Left lobe of liver (tissue), 2 donors: ENCODE data around the gene DCUN1D4. TPM values are rescaled to one million over a fixed set of nuclear protein-coding genes. Genes with fewer than 3 reads are reported as not detected.
A peak's percentile ranks its signal among the peaks of the same experiment; 100 is the strongest.

ENCODE experiments used
- ATAC-seq: fragments of 200-7000 bp; cut with Tn5 transposase; one replicate; pipeline ENCODE4 v1.9.1; 2020; ENCODE audit warnings: mild to moderate bottlenecking, moderate library complexity
- DNase-seq: peaks from one replicate; pipeline ENCODE4 v3.0.0-alpha.2; 2020; ENCODE audit warnings: low spot score
- total RNA-seq: library from RNA; stranded (reverse); gene quantifications from one replicate; pipeline ENCODE4 v1.2.1, GENCODE V29; 2021
- donor health status: DM: no; HTN: no; CAD: no; lungs with moderate emphysema.
- donor health status: DM: no; HTN: yes; CAD: no.

Gene DCUN1D4
- 43.8 TPM for total RNA-seq

DNA sequence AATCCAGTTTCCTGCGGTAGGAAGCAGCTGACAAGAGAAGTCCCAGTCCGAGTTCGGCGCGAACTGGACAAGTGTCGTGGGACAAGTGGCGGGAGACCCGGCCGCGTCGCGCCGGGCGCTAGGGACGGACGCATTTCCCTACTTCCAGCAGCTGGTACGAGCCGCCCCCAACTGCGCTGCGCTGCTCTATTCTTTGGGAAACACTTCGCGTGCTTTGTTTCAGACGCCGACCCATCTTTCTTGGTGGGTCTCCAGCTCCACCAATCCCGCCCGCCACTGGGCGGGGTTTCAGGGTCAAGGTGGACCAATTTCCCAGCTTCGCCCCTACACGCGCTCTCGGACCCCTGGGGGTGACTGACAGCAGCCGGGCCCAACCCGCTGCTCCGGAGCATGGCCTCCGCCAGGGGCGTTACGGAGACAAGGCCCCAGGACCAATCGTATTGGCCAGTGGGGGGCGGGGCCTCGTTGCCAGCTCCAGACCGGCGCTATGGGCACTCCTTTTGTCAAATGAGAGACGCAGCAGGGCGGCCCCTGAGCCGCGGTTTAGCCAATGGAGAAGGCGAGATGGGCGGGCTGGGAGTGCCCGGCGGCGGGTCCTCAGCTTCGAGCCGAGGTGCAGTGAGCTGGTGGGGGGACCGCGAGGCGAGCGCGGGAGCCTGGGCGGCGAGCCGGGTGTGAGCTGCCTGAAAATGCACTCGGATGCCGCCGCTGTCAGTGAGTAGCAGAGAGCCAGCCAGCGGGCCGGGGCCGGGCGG is at the start of gene DCUN1D4:
TSS of gene DCUN1D4 (plus strand) at position 600 of the 755 bp plus-strand sequence. CDS start at position 690, 90 bp downstream.
- peak; percentile 82 for ATAC-seq
- DNase-seq = peak; percentile 100

DNA sequence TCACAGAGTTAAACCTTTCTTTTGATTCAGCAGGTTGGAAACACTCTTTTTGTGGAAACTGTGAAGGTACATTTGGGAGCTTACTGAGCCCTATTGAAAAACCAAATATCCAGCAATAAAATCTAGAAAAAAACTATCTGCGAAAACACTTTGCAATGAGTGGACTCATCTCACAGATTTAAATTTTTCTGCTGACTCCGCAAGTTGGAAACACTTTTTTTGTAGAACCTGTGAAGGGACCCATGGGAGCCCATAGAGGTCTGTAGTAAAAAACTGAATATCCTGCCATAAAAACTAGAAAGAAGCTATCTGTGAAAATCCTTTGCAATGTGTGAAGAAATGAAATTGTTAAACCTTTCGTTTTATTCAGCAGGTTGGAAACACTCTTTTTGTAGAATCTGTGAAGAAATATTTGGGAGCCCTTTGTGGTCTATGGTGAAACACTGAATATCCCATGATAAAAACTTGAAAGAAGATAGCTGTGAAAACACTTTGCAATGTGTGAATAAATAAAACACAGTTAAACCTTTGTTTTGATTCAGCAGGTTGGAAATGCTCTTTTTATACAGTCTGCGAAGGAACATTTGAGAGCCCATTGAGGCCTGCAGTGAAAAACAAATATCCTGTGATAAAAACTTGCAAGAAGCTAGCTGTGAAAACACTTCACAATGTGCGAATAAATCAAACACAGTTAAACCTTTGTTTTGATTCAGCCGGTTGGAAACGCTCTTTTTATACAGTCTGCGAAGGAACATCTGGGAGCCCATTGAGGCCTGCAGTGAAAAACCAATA is 22.3 kb upstream of the DCUN1D4 start:
- ATAC-seq = no peak
- no peak for DNase-seq

DNA sequence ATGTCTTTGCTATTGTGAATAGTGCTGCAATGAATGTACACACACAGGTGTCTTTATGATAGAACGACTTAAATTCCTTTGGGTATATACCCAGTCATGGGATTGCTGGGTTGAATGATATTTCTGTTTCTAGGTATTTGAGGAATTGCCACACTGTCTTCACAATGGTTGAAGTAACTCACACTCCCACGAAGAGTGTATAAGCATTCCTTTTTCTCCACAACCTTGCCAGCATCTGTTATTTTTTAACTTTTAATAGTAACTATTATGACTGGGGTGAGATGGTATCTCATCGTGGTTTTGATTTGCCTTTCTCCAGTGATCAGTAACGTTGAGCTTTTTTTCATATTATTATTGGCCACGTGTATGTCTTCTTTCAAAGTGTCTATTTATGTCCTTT is 17.6 kb upstream of the DCUN1D4 start:
- ATAC-seq = no peak

DNA sequence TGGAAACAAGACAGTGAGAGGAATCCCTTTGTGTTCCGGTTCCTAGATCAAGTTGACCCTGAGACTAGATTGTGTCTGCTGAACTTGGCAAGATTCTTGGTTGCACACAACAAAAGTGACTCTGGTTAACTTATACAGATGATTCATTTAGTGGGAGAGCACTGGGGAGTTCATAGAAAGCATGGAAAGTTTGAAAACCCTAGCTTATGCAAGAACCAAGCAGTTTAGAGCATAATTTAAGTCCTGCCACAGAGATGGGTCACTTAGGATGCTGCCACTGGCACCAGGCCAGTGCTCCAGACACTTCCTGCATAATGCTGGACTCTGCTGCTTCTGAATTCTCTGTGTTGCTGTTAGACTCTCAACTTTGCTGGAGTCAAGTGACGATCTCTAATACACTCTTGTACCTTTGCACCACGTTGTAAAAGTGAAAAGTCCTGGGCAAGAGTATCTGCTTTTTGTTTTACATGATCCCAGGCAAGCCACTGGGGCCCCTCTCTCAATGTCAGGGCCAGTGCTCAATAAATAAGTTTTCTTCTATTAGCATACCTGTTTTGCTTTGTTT is 12.7 kb upstream of the DCUN1D4 start:
- no peak for ATAC-seq
- DNase-seq = no peak

More for the DNA sequence above, 17.6 kb upstream of the DCUN1D4 start:
- no peak for DNase-seq

DNA sequence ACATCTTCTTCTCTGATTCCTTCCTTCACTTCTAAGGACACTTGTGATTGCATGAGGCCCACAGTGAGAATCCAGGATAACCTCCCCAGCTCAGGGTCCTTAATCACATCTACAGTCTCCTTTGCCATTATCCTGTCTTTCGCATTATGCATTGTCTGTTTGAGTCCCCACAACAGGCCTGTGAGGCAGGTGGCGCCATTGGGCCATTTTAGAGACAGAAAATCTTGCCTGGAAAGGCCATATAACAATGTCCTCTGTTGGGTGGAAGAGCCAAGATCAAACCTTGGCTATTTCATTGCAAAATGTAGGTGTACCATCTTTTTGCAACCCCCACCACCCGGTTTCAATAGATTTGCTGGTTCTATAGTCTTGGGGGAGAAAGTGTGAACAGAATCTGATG is 11.8 kb upstream of the DCUN1D4 start:
- ATAC-seq (peak; percentile 98), DNase-seq (peak; percentile 79)

DNA sequence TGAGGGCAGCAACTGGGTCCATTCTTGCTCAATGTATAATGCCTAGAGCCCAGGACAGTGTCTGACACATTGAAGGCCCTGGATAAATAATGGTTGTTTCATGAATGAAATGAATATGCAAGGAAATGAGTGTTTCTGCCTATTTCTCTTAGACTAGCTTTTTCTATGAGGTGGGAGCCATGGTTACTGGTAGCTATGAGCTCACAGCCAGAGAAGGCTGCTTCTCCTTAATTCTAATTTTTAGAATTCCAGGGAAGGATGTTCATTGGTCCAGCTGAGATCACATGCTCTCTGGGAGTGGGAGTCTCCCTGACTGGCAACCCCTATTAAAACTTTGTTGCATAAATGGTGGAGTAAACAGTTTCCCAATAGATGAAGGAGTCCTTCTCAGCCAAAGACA is 9.7 kb upstream of the DCUN1D4 start:
- ATAC-seq = no peak
- no peak for DNase-seq

DNA sequence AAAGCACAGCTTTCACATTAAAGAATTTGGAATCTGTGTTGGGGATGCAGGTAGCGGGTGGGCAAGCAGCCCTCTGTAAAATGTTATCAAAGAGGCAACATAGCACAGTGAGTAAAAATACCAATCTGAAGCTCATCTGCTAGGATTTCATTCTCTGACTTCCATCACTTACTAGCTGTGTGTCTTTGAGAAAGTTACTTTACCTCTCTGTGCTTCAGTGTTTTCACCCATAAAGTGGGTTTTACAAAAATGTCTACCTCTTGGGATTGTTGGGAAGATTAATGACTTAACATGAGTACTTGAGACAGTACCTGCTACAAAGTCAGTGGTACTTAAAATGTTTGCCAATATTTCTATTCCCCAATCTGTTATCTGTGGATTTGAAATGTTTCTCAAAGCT is 7.9 kb upstream of the DCUN1D4 start:
- DNase-seq = no peak
- no peak for ATAC-seq

DNA sequence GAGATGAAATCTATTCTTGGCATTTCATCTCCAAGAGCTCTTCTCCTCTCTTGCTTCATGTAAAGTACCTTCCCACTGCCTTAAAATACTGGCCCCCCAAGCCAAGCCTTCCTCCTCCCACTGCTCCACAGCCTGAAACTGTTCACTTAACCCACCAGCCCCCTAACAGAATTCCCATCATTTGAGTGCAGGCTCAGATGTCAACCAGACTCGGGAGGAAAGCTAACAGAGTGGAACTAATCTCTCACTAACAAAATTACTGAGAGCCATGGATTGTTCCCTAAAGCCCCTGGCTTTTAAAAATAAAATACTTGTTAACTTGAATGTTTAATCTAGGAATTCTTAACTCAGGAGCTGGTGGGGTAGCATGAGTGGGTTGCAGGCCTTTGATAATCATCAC is 7.1 kb upstream of the DCUN1D4 start:
- ATAC-seq = no peak
- no peak for DNase-seq

DNA sequence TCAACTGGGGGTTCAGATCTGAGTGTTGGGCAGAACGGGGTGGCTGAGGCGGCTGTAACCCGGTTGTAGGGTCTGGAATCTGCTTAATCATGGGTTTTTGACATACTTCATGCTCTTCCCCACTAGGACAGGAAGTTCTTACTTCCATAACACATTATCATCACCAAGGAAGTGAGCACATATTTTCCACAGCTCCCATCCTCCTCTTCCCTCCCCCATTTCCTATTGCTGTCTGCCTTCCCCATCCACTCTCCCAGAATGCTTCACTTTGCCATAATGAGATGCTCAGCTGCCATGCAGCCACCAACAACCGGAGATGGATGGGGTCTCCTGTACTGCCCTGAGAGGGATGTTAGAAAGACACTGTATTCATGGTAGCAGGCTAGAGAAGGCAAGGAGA is 6.4 kb upstream of the DCUN1D4 start:
- DNase-seq (no peak), ATAC-seq (peak; percentile 24)

DNA sequence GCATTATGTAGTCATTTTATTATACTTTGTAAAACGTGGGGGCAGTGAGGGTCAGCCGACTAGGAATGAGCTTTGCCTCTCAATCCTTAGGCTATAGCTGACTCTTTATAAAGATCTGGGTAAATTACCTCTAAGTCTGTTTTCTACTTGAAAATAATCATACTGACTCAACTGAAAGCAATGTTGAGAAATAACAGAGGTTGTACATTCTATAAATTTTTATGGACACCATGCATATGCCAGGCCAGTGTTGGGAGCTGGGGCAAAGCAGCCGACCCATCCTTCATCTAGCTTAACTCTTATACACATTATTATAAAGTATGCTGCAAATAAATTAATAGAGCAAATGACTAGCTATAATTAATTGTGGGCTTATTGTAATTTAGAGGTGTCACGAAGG is 2.2 kb upstream of the DCUN1D4 start:
- DNase-seq (no peak), ATAC-seq (no peak)

DNA sequence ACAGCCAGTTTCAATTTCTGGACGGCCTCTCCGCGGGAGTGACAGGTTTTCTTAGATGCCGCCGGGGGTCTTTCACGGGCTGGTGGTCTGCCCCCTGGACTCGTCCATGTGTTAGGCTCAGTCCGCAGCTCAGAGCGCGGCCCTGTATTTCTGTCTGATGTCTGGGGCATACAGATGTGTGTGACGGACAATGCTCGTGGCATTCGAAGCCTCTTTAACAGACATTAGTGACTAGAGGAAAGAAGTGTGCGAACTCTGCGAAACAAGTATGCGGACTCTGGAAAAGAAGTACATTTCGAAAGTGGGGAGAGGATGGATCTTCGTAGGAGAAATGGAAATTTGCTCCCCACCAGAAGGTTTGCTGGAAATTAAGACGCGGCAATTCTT is 793 bp upstream of the DCUN1D4 start:
- no peak for ATAC-seq
- DNase-seq = no peak

DNA sequence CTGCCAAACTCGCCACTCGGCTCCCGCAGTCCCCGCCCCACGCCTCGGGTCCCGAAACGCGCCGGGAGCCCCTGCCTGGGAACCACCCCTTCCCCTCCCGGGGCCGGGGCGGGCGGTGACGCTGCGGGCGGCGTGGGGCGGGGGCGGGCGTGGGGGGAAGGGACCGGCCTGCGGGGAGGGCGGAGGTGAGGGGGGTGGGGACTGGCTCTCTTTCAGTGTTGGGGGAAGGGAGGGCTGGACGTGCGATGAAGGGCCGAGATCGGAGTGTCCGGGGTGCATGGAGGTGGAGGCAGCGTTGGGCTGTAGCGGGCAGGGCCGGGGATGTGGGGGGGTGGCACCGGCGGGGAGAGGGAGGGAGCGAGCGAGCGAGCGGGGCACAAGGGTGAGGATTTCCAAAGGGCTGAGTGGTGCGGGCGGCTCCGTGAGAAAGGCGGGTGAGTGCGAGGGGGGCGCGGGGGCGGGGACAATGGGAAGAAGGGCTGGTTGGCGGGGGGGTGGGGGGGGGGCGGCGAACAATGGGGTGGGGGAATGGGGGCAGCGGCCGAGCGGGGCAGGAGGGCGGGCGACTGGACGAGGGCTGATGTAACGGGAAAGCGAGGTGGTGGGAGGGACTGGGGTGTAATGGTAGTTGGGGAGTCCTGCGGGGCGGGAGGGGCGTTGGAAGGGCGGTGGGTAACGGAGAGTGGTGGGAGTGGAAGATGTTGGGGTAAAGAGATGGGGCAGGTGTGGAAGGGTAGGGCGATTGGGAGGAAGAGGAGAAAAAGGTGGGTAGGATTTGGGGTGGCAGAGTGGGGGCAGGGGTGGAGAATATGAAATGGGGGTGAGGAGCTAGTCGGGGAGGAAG is 578 bp downstream of the DCUN1D4 start:
- peak; percentile 82 for DNase-seq
- peak; percentile 68 for ATAC-seq

DNA sequence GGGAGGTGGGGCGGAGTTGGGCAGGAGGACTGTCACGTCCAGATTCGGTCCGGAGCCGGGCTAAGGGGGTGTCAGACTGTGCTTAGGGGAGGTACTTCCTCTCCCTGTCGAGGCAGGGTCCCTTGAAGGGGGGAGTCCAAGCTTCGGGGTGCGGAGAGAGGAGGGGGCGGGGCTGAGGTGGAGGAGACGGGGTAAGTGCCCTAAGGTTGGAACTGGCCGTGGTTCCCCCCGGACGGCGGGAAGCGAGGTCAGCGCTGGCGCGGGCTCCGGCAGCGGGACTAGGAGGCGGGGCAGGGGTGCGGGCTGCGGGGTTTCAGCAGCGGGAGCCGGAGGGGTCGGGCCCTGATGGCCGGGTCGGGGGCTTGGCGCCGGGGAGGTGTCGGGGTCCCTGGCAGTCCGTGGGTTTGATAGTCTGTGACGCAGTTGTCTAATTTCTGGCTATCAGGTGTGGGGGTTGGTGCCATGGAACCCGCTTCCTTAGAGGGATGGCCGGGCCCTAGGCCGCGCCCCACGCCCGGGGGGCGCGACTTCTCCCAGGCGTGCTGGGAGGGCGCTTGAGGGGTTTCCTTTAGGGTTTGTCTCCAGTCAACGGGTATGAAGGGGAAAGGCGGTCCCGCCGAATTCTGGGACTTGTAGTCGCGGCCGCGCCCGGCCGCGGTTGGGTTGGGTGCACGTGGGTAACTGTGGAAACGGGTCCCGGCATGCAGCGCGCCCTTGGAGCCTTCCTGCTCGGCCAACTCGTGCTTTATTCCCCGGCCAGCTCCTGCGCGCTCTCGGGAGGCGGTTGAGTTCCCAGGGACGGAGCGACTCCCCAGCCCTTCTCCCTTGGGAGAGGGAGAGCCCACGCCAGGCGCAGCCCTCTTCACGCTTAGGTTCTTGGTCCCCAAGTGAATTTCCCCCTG is 1.5 kb downstream of the DCUN1D4 start:
- peak; percentile 96 for DNase-seq
- peak; percentile 67 for ATAC-seq

DNA sequence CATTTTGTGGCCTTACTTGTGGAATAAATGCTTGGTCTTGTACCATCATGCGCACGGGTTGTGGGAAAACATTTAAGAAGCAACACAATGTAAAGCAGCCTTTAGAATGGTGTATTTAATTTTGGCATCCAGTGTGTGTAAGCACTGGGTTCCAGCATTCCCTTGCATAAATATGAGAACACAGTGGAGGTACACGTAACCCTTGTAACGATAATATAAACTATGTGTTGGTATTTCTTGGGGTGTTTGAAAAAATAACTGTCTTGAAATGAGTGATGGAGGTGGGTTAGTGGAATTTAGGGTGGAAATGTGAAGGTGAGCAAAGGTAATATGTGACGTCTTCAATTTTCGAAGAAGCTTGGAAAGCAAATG is 2.1 kb downstream of the DCUN1D4 start:
- ATAC-seq = no peak
- no peak for DNase-seq

DNA sequence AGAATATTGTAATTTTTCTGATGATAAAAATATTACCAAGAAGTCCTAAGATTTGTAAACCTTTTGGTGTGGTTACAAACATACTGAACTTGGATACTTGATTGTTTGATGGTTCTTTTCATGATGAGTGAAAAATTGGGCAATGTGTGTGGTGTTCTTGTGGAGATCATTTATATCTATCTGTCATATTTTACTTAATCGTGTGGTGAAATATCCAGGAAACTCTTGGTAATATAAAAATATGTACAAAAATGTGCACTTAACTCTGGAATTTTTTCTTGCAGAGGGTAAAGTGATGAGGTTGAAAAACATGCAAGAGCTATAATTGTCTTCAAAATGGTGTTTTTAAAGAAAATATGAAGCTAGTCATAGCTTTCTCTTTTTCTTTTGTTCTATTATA is 2.8 kb downstream of the DCUN1D4 start:
- DNase-seq = no peak
- ATAC-seq = no peak

DNA sequence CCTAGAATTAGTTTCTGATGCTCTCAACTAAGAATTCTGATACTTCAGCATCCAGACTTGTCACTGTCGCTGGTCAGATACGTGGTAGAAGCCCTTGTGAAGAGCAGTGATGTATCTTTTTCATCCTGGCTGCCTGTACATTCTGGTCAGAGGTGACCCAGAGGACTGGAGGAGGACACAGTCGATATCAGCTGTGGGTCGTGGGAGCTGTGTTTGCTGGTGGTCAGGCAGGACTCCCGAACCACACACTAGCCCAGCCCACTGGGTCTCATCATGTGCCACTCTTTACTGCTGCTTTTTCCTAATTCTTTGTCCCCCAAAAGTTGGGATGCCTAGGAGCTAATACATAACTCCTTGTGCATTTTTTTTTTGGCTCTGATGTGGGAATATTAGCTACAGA is 6.5 kb downstream of the DCUN1D4 start:
- DNase-seq (no peak), ATAC-seq (no peak)

DNA sequence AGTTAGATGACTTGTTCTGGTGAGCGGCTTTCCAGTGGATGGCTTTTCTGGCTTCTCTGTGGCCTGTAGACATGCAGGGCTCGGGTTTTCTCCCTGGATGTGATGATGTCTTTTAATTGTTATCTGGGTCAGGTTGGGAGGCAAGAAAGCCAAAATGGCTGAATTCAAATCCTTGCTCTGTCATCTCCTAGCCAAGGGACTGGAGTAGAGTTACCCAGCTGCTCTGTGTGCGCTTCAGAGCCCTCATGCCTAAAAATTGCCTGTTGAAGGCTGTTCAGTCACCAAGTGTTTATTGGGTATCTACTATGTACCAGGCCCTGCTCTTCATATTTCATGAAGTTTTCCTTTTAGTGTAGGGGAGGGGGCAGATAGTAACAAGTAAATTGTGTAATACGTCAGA is 7.3 kb downstream of the DCUN1D4 start:
- DNase-seq = no peak
- no peak for ATAC-seq

DNA sequence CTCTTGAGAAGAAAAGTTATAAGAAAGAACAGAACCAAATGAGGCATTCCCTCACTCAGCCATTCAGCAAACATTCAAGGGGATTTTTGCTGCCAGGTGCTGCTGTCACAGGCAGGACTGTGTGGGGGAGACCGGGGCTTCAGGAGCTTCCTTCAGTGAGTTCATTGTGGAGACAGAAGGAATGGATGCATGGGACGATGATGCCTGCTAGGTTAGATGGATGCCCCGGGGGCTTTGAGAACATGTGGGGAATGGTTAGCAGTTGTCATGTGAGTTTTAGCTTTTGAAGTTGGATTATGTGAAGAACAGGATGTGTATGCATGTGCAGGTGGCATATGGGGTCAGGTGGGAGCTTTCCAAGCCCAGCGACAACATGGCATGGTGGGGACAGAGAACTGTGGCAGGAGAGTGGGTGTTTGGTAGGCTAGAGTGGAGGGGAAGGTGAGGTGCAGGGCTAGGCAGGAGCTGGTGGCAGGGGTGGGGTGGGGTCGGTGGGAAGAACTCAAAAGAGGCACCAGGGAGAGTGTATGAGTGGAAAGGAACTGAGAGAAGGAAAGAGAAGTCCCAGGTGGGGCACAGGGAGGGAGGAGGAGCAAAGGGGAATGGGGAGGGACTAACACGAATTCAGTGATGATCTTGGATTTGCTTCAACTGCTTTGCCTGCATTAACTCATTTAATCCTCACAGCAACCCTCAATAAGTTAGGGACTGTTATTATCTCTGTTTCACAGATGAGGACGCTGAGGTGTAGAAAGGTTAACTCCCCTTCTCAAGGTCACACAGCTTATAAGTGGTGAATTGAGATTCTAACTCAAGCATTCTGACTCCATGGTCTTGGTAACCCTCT is 8.4 kb downstream of the DCUN1D4 start:
- DNase-seq (no peak), ATAC-seq (no peak)

DNA sequence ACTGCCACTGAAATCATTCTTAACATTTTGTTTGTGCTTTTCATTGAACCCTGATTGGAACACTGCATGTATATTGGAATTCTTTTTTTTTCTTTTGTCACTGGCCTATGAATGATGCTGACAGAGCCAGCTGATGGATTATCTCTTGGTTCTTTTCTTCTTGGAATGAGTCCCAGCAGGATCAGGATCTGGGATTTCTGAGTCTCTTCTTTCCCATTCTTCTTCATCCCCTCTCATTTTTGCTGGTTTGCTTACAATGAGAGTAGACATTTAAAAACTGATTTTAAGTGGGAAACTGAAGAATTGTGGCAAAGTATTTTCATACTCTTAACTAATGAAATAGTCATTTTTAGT is 9.0 kb downstream of the DCUN1D4 start:
- ATAC-seq (no peak), DNase-seq (no peak)
